ENCODE data around the gene PCDHB13. TPM values are rescaled to one million over a fixed set of nuclear protein-coding genes. Genes with fewer than 3 reads are reported as not detected.
"Not testable (repeated sequence)": the region's sequence is repeated elsewhere in the genome, so short reads cannot be mapped to it uniquely, and the experiment has no call there.

The PCDHB13 gene
- total and polyA plus RNA-seq, 2 donors (not counting 1 experiment from before 2014, with no cell fraction given) = 0.62 to 1.5 TPM

DNA sequence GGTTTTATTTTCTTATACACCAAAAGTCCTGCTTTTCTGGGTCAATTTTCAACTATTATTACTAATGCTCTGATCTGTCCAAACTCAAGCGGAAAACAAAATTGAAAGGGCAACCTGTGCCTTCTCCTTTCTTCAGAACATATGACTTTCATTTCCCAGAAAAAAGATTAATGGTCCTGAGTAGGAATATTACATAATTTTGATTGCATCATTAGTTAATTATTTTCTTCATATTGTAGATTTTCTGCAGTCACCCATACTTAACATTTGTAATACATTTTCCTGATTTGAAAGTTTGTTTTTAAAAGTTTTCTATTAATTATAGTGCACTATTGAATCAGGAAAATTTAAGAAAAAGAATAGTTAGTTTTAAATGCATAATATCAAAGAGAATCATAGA lies 37.8 kb upstream of the PCDHB13 start:
- no peaks in the 10 kb centered on the region for H4K20me1 ChIP-seq (ENCODE audit: control insufficient read depth, extremely low read depth, insufficient read depth, low read length)
- no peak overlapping the region for H3K4me3 ChIP-seq (replicated peaks in 1 of 4; ENCODE audit: control extremely low read depth in 1 of 4, insufficient read depth in 1 of 4, low read depth in 3 of 4, low read length in 4 of 4)
- no peak overlapping the region for H3K9ac ChIP-seq (ENCODE audit: insufficient read depth, low read length)
- no peak overlapping the region for H2AFZ ChIP-seq (ENCODE audit: low read length)
- H3K4me2 ChIP-seq (ENCODE audit: extremely low read depth, insufficient read depth, low read length) = no peak overlapping the region
- H3K79me2 ChIP-seq (ENCODE audit: control insufficient read depth, insufficient read depth, low read length) = no peaks in the 10 kb centered on the region
- no peaks in the 10 kb centered on the region for H3K36me3 ChIP-seq (ENCODE audit: control insufficient read depth, insufficient read depth, low read length)
- H3K27me3 ChIP-seq (ENCODE audit: control insufficient read depth, insufficient read depth, low read length) = no peaks in the 10 kb centered on the region
- DNase-seq (ENCODE audit: low read depth in 2 of 2) = no peak
- no peaks in the 10 kb centered on the region for H3K9me3 ChIP-seq (ENCODE audit: control insufficient read depth, insufficient read depth, low read depth, low read length)
- H3K4me1 ChIP-seq (ENCODE audit: control insufficient read depth, extremely low read depth, insufficient read depth, low read length) = no peaks in the 10 kb centered on the region
- H3K27ac ChIP-seq (ENCODE audit: insufficient read depth, low read length) = no peak overlapping the region
- TF ChIP-seq EZH2 (IDR thresholded peaks at IDR 0.05; ENCODE audit: low read length, missing control alignments) = no peak
- TF ChIP-seq, protein P1, sequence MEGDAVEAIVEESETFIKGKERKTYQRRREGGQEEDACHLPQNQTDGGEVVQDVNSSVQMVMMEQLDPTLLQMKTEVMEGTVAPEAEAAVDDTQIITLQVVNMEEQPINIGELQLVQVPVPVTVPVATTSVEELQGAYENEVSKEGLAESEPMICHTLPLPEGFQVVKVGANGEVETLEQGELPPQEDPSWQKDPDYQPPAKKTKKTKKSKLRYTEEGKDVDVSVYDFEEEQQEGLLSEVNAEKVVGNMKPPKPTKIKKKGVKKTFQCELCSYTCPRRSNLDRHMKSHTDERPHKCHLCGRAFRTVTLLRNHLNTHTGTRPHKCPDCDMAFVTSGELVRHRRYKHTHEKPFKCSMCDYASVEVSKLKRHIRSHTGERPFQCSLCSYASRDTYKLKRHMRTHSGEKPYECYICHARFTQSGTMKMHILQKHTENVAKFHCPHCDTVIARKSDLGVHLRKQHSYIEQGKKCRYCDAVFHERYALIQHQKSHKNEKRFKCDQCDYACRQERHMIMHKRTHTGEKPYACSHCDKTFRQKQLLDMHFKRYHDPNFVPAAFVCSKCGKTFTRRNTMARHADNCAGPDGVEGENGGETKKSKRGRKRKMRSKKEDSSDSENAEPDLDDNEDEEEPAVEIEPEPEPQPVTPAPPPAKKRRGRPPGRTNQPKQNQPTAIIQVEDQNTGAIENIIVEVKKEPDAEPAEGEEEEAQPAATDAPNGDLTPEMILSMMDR (conservative IDR thresholded peaks at IDR 0.05 in 1 of 2, IDR thresholded peaks at IDR 0.05 in 1 of 2; ENCODE audit: low read depth in 1 of 2, low read length in 2 of 2) = no peak

DNA sequence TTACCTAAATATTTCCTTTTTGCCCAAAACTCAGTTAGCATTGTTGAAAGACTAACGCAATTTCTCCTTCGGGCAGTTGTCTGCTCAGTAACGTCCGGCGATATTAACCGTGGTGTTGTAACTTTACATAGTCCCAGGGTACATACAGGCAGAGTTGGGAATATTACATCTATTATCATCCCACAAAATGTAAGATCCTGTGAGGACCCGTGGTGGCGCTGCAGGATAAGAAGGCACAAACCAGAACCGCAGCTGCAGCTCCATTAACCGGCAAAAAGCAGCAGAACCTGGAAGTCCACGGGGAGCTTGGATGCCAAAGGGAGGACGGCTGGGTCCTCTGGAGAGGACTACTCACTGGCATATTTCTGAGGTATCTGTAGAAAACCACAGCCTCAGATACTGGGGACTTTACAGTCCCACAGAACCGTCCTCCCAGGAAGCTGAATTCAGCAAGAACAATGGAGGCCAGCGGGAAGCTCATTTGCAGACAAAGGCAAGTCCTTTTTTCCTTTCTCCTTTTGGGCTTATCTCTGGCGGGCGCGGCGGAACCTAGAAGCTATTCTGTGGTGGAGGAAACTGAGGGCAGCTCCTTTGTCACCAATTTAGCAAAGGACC lies 36.0 kb upstream of the PCDHB13 start, which contains the start of gene PCDHB8:
Gene PCDHB8, plus strand, starts transcription at position 214 of the 615 bp plus-strand sequence. Its CDS starts 245 bp downstream, at position 459.
- H3K9ac ChIP-seq (ENCODE audit: insufficient read depth, low read length); H4K20me1 ChIP-seq (ENCODE audit: control insufficient read depth, extremely low read depth, insufficient read depth, low read length); H3K27ac ChIP-seq (ENCODE audit: insufficient read depth, low read length); H3K4me2 ChIP-seq (ENCODE audit: extremely low read depth, insufficient read depth, low read length); H3K27me3 ChIP-seq (ENCODE audit: control insufficient read depth, insufficient read depth, low read length); DNase-seq (ENCODE audit: low read depth in 2 of 2); H3K79me2 ChIP-seq (ENCODE audit: control insufficient read depth, insufficient read depth, low read length); H3K36me3 ChIP-seq (ENCODE audit: control insufficient read depth, insufficient read depth, low read length); H2AFZ ChIP-seq (ENCODE audit: low read length); H3K4me3 ChIP-seq (replicated peaks in 1 of 4; ENCODE audit: control extremely low read depth in 1 of 4, insufficient read depth in 1 of 4, low read depth in 3 of 4, low read length in 4 of 4); H3K9me3 ChIP-seq (ENCODE audit: control insufficient read depth, insufficient read depth, low read depth, low read length); H3K4me1 ChIP-seq (ENCODE audit: control insufficient read depth, extremely low read depth, insufficient read depth, low read length): not testable (repeated sequence)

DNA sequence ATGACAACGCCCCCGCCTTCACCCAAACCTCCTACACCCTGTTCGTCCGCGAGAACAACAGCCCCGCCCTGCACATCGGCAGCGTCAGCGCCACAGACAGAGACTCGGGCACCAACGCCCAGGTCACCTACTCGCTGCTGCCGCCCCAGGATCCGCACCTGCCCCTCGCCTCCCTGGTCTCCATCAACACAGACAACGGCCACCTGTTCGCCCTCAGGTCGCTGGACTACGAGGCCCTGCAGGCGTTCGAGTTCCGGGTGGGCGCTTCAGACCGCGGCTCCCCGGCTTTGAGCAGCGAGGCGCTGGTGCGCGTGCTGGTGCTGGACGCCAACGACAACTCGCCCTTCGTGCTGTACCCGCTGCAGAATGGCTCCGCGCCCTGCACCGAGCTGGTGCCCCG lies 34.3 kb upstream of the PCDHB13 start:
- H3K27ac ChIP-seq (ENCODE audit: insufficient read depth, low read length); H3K4me3 ChIP-seq (replicated peaks in 1 of 4; ENCODE audit: control extremely low read depth in 1 of 4, insufficient read depth in 1 of 4, low read depth in 3 of 4, low read length in 4 of 4); DNase-seq (ENCODE audit: low read depth in 2 of 2); H3K9ac ChIP-seq (ENCODE audit: insufficient read depth, low read length); H2AFZ ChIP-seq (ENCODE audit: low read length); H3K27me3 ChIP-seq (ENCODE audit: control insufficient read depth, insufficient read depth, low read length); H3K79me2 ChIP-seq (ENCODE audit: control insufficient read depth, insufficient read depth, low read length); H4K20me1 ChIP-seq (ENCODE audit: control insufficient read depth, extremely low read depth, insufficient read depth, low read length); H3K36me3 ChIP-seq (ENCODE audit: control insufficient read depth, insufficient read depth, low read length); H3K9me3 ChIP-seq (ENCODE audit: control insufficient read depth, insufficient read depth, low read depth, low read length); H3K4me2 ChIP-seq (ENCODE audit: extremely low read depth, insufficient read depth, low read length); H3K4me1 ChIP-seq (ENCODE audit: control insufficient read depth, extremely low read depth, insufficient read depth, low read length): not testable (repeated sequence)

DNA sequence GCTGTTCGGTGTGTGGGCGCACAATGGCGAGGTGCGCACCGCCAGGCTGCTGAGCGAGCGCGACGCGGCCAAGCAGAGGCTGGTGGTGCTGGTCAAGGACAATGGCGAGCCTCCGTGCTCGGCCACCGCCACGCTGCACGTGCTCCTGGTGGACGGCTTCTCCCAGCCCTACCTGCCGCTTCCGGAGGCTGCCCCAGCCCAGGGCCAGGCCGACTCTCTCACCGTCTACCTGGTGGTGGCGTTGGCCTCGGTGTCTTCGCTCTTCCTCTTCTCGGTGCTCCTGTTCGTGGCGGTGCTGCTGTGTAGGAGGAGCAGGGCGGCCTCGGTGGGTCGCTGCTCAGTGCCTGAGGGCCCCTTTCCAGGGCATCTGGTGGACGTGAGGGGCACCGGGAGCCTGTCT lies 33.8 kb upstream of the PCDHB13 start:
- H3K79me2 ChIP-seq (ENCODE audit: control insufficient read depth, insufficient read depth, low read length); H3K9ac ChIP-seq (ENCODE audit: insufficient read depth, low read length); H3K4me1 ChIP-seq (ENCODE audit: control insufficient read depth, extremely low read depth, insufficient read depth, low read length); H2AFZ ChIP-seq (ENCODE audit: low read length); H3K4me3 ChIP-seq (replicated peaks in 1 of 4; ENCODE audit: control extremely low read depth in 1 of 4, insufficient read depth in 1 of 4, low read depth in 3 of 4, low read length in 4 of 4); H3K27me3 ChIP-seq (ENCODE audit: control insufficient read depth, insufficient read depth, low read length); H3K36me3 ChIP-seq (ENCODE audit: control insufficient read depth, insufficient read depth, low read length); H3K27ac ChIP-seq (ENCODE audit: insufficient read depth, low read length); H3K9me3 ChIP-seq (ENCODE audit: control insufficient read depth, insufficient read depth, low read depth, low read length); H4K20me1 ChIP-seq (ENCODE audit: control insufficient read depth, extremely low read depth, insufficient read depth, low read length); H3K4me2 ChIP-seq (ENCODE audit: extremely low read depth, insufficient read depth, low read length); DNase-seq (ENCODE audit: low read depth in 2 of 2): not testable (repeated sequence)

Data from fibroblast of lung (primary cell).